A549 (cell line): Measurements from ENCODE around the gene DIP2C. TPM values are rescaled to one million over a fixed set of nuclear protein-coding genes. Genes with fewer than 3 reads are reported as not detected.

ENCODE experiments used
- ATAC-seq, 2 experiments: fragments of 200-7000 bp in 1 of 2; fragments of >200 bp in 1 of 2; cut with Nextera tagmentation in 1 of 2; cut with Tn5 transposase in 1 of 2; 3 replicates each; pipeline versions ENCODE4 v1.8.0 to v1.9.1; 2018 to 2020; ENCODE audit warnings: mild to moderate bottlenecking in 1 of 2, moderate library complexity in 1 of 2
- CTCF ChIA-PET: fragments of 300-600 bp; sonication (Branson Sonifier 250); formaldehyde crosslinking; extraction: SDS; loops from one replicate; lab custom pipeline; 2021; ENCODE audit warnings: antibody characterized with exemption, inconsistent platforms; lab: Yijun Ruan, JAX
- POLR2A ChIA-PET: fragments of 350-600 bp; formaldehyde crosslinking; extraction: SDS; loops from one replicate; lab custom pipeline; 2021; ENCODE audit warnings: antibody characterized with exemption, inconsistent platforms; lab: Yijun Ruan, JAX
- DNase-seq, 2 experiments: peaks; one replicate each; pipeline versions ENCODE4 v3.0.0 to v3.0.0-alpha.2; 2011 to 2016; ENCODE audit warnings: low read depth in 1 of 2, low spot score in 1 of 2
- FAIRE-seq: peaks from 2 replicates; lab custom pipeline; 2011; peaks lifted over from hg19 to GRCh38; lab: Jason Lieb, UNC
- H3K27ac ChIP-seq, 2 experiments: fragments of >200 bp; sonication (Bioruptor Twin); formaldehyde crosslinking; 3 replicates each; pipeline ENCODE4 v1.5.1; 2016 to 2017
- H3K4me1 ChIP-seq: fragments of >200 bp; sonication (Bioruptor Twin); formaldehyde crosslinking; 3 replicates; pipeline ENCODE4 v1.6.1; 2016
- H3K4me2 ChIP-seq: fragments of >200 bp; sonication (Bioruptor Twin); formaldehyde crosslinking; 3 replicates; pipeline ENCODE4 v1.6.1; 2016
- H3K4me3 ChIP-seq: fragments of >200 bp; sonication (Bioruptor Twin); formaldehyde crosslinking; 3 replicates; pipeline ENCODE4 v1.5.1; 2016
- H3K9me3 ChIP-seq: fragments of >200 bp; sonication (Bioruptor Twin); formaldehyde crosslinking; 3 replicates; pipeline ENCODE4 v1.6.1; 2016
- BHLHE40 ChIP-seq: IDR thresholded peaks from 2 replicates; pipeline ENCODE4 v1.6.1; 2012; ENCODE audit warnings: low read depth, low read length, inconsistent platforms
- CBX8 ChIP-seq: fragments of 200-600 bp; sonication (generic); IDR thresholded peaks from 2 replicates; pipeline ENCODE4 v1.6.1; 2016
- EP300 ChIP-seq, 2 experiments: fragments of >200 bp; sonication (Bioruptor Twin); formaldehyde crosslinking; IDR thresholded peaks; 2 replicates in 1 of 2; 3 replicates in 1 of 2; pipeline ENCODE4 v1.6.1; 2016 to 2017
- HEYL ChIP-seq: fragments of 250-450 bp; sonication (Bioruptor Pico); IDR thresholded peaks from 2 replicates; pipeline ENCODE4 v1.8.0; 2021; ENCODE audit warnings: mild to moderate bottlenecking, moderate library complexity
- HOXA7 ChIP-seq: fragments of 250-450 bp; sonication (Bioruptor Pico); IDR thresholded peaks from 2 replicates; pipeline ENCODE4 v1.5.0; 2020; ENCODE audit warnings: mild to moderate bottlenecking, moderate library complexity
- MAFK ChIP-seq: fragments of 450-650 bp; IDR thresholded peaks from 2 replicates; pipeline ENCODE4 v1.6.1; 2014; ENCODE audit not compliant: partially characterized antibody
- POLR2A ChIP-seq: IDR thresholded peaks from 2 replicates; pipeline ENCODE4 v1.6.1; 2012; ENCODE audit warnings: mild to moderate bottlenecking, low read length
- POLR2AphosphoS2 ChIP-seq: conservative IDR thresholded peaks from 2 replicates; pipeline ENCODE4 v1.6.1; 2012; ENCODE audit warnings: low read length, improper control_type of control experiment, inconsistent platforms
- RAD21 ChIP-seq, 2 experiments: fragments of >200 bp in 1 of 2; sonication (Bioruptor Twin) in 1 of 2; formaldehyde crosslinking in 1 of 2; IDR thresholded peaks in 1 of 2; conservative IDR thresholded peaks in 1 of 2; 2 replicates in 1 of 2; 3 replicates in 1 of 2; pipeline ENCODE4 v1.6.1; 2012 to 2018; ENCODE audit warnings: inconsistent platforms in 1 of 2
- RFX5 ChIP-seq: fragments of 450-650 bp; IDR thresholded peaks from 2 replicates; pipeline ENCODE4 v1.7.1; 2014; ENCODE audit warnings: antibody characterized with exemption, mild to moderate bottlenecking, moderate library complexity
- SMC3 ChIP-seq: fragments of >200 bp; sonication (Bioruptor Twin); formaldehyde crosslinking; IDR thresholded peaks from 3 replicates; pipeline ENCODE4 v1.6.1; 2018; ENCODE audit warnings: inconsistent platforms
- TP53 ChIP-seq: fragments of 250-450 bp; sonication (Bioruptor Pico); IDR thresholded peaks from 2 replicates; pipeline ENCODE4 v1.5.0; 2021; ENCODE audit warnings: mild to moderate bottlenecking, moderate library complexity
- ZFP36 ChIP-seq: fragments of 450-650 bp; IDR thresholded peaks from 2 replicates; pipeline ENCODE4 v1.6.1; 2014; ENCODE audit warnings: borderline replicate concordance; ENCODE audit not compliant: partially characterized antibody
- ZSCAN20 ChIP-seq: fragments of 250-450 bp; sonication (Bioruptor Pico); IDR thresholded peaks from 2 replicates; pipeline ENCODE4 v1.8.0; 2022; ENCODE audit warnings: mild to moderate bottlenecking, moderate library complexity
- WGBS: methylation state at CpG from one replicate; pipeline ENCODE4 v1.1.6; 2017; ENCODE audit errors: missing lambda C conversion rate; 5-methylcytosine and 5-hydroxymethylcytosine counted together
- polyA plus RNA-seq, 4 experiments: library from polyadenylated mRNA; depleted of rRNA in 3 of 4; stranded (reverse); fragments of >200 nt; fragmentation: RNase III in 1 of 4; extraction: RNeasy Plus Mini Kit Qiagen cat#74134 plus additional on column Dnase treatment in 1 of 4; gene quantifications; 2 replicates in 3 of 4; 3 replicates in 1 of 4; pipeline ENCODE4 v1.2.3, GENCODE V29; 2011 to 2017
- TF ChIP-seq, protein P1 (sequence below): fragments of >200 bp; sonication (Bioruptor Twin); formaldehyde crosslinking; IDR thresholded peaks from 2 replicates; pipeline ENCODE4 v1.6.1; 2016
- TF ChIP-seq, protein P2 (sequence below): fragments of 250-450 bp; sonication (Bioruptor Pico); IDR thresholded peaks from 2 replicates; pipeline ENCODE4 v1.5.0; 2020; ENCODE audit warnings: low read depth, mild to moderate bottlenecking, moderate library complexity
- TF ChIP-seq, protein P3 (sequence below): fragments of 150-350 bp; IDR thresholded peaks from 2 replicates; pipeline ENCODE4 v1.6.1; 2014; ENCODE audit warnings: low read depth, mild to moderate bottlenecking, low read length
- TF ChIP-seq, protein P4 (sequence below): fragments of 200-600 bp; sonication (generic); IDR thresholded peaks from 2 replicates; pipeline ENCODE4 v1.6.1; 2016; ENCODE audit warnings: antibody characterized with exemption, mild to moderate bottlenecking, moderate library complexity

The DIP2C gene
- polyA plus RNA-seq, 2 of the 4 experiments (the other 2 are of a cell fraction), result 3.7 to 5.0 TPM

DNA sequence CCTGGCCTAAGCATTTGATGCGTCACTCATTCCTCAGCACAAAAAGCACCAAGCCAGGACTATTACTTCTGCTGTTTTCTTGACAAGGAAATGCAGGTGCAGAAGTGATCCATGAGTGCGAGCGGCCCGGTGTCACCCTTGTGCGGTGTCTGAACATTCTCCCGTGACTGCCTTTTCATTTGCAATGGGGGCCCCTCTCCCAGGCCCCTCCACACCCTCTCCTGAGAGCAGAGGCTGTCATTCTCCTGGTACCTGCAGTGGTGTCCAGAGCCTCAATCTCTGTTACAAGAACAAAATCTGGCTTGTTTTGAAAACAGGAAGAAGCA lies 213.1 kb downstream of the DIP2C start:
- TF ChIP-seq MAFK (no peak), EP300 (IDR thresholded peaks at IDR 0.05) (no peak), POLR2A (no peak), BHLHE40 (no peak), RAD21 (conservative IDR thresholded peaks at IDR 0.05 in 1 of 2, IDR thresholded peaks at IDR 0.05 in 1 of 2) (no peak), RFX5 (no peak), CBX8 (no peak), POLR2AphosphoS2 (no peak), ZFP36 (no peak)
- TF ChIP-seq, protein P1, sequence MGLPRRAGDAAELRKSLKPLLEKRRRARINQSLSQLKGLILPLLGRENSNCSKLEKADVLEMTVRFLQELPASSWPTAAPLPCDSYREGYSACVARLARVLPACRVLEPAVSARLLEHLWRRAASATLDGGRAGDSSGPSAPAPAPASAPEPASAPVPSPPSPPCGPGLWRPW, result no peak
- TF ChIP-seq, protein P2, sequence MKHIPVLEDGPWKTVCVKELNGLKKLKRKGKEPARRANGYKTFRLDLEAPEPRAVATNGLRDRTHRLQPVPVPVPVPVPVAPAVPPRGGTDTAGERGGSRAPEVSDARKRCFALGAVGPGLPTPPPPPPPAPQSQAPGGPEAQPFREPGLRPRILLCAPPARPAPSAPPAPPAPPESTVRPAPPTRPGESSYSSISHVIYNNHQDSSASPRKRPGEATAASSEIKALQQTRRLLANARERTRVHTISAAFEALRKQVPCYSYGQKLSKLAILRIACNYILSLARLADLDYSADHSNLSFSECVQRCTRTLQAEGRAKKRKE, result no peak
- no peaks in the 10 kb centered on the region for H3K9me3 ChIP-seq
- no peak overlapping the region for H3K4me2 ChIP-seq
- POLR2A ChIA-PET, result no interaction called here
- H3K4me3 ChIP-seq, result no peak overlapping the region
- 96% methylated on average over 6 of the region's 6 CpGs for WGBS
- no peak for DNase-seq
- FAIRE-seq, result no peak
- no peaks in the 10 kb centered on the region for H3K4me1 ChIP-seq
- CTCF ChIA-PET, result no interaction called here
- ATAC-seq, result no peak
- no peak overlapping the region for H3K27ac ChIP-seq

DNA sequence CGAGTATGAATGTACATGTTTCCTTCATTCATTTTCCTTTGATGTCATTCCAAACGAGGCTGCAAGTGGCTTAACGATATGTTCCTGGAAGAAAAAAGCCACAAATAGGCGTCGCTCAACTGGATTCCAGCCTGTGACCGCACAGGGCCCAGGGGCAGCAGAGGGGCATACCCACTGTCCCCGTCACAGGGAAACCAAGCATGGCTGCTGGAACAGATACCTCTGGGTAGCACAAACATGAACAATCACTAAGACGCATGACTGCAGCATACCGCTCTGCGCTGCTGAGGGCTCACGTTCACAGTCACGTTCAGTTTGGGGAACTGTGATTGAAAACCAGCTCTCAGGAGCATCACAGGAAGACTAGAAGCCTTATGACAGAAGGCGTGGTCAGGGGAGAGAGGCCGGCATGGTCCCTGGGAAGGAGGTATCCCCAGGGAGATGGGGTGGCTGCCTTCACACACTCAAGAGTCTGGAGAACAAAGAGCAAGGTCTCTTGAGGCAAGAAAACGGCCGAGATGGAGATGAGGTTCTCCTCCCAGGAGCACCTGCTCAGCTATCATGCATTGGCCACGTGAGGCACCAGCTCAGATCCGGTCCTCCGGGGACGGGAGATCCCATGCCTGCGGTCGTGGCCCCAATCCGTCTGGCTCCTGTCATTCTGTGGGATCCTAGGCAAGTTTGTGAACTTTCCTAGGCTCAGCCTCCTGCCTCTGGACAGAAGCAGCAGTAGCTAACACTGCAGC lies 213.6 kb downstream of the DIP2C start:
- no peak for ATAC-seq
- no peak overlapping the region for H3K27ac ChIP-seq
- H3K4me2 ChIP-seq, result no peak overlapping the region
- WGBS, result 81% methylated on average over 23 of the region's 23 CpGs
- H3K9me3 ChIP-seq, result no peaks in the 10 kb centered on the region
- no peaks in the 10 kb centered on the region for H3K4me1 ChIP-seq
- ChIA-PET POLR2A (no interaction called here), CTCF (no interaction called here)
- no peak for DNase-seq
- no peak overlapping the region for H3K4me3 ChIP-seq
- no peak for FAIRE-seq
- TF ChIP-seq ZSCAN20 (no peak), HOXA7 (CRISPR knock-in tag) (no peak), SMC3 (no peak), POLR2A (no peak), TP53 (CRISPR knock-in tag) (no peak), RAD21 (conservative IDR thresholded peaks at IDR 0.05 in 1 of 2, IDR thresholded peaks at IDR 0.05 in 1 of 2) (no peak), HEYL (CRISPR knock-in tag) (no peak)
- TF ChIP-seq, protein P2, result no peak
- TF ChIP-seq, protein P3, sequence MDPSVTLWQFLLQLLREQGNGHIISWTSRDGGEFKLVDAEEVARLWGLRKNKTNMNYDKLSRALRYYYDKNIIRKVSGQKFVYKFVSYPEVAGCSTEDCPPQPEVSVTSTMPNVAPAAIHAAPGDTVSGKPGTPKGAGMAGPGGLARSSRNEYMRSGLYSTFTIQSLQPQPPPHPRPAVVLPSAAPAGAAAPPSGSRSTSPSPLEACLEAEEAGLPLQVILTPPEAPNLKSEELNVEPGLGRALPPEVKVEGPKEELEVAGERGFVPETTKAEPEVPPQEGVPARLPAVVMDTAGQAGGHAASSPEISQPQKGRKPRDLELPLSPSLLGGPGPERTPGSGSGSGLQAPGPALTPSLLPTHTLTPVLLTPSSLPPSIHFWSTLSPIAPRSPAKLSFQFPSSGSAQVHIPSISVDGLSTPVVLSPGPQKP, result no peak
- TF ChIP-seq, protein P4, sequence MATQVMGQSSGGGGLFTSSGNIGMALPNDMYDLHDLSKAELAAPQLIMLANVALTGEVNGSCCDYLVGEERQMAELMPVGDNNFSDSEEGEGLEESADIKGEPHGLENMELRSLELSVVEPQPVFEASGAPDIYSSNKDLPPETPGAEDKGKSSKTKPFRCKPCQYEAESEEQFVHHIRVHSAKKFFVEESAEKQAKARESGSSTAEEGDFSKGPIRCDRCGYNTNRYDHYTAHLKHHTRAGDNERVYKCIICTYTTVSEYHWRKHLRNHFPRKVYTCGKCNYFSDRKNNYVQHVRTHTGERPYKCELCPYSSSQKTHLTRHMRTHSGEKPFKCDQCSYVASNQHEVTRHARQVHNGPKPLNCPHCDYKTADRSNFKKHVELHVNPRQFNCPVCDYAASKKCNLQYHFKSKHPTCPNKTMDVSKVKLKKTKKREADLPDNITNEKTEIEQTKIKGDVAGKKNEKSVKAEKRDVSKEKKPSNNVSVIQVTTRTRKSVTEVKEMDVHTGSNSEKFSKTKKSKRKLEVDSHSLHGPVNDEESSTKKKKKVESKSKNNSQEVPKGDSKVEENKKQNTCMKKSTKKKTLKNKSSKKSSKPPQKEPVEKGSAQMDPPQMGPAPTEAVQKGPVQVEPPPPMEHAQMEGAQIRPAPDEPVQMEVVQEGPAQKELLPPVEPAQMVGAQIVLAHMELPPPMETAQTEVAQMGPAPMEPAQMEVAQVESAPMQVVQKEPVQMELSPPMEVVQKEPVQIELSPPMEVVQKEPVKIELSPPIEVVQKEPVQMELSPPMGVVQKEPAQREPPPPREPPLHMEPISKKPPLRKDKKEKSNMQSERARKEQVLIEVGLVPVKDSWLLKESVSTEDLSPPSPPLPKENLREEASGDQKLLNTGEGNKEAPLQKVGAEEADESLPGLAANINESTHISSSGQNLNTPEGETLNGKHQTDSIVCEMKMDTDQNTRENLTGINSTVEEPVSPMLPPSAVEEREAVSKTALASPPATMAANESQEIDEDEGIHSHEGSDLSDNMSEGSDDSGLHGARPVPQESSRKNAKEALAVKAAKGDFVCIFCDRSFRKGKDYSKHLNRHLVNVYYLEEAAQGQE, result no peak
